ENCODE results near the gene TRAF7. TPM values are rescaled to one million over a fixed set of nuclear protein-coding genes. Genes with fewer than 3 reads are reported as not detected.

The TRAF7 gene
- total RNA-seq, 1 donor from 2014 or later = 66.1 TPM

- no peak for TF ChIP-seq CTCF (IDR thresholded peaks at IDR 0.05; ENCODE audit: unreplicated experiment)
- H3K36me3 Mint-ChIP-seq = no peaks in the 10 kb centered on the region
- H3K4me1 Mint-ChIP-seq = peaks cover 10% of the 10 kb centered on the region
- H3K27ac Mint-ChIP-seq = no peak overlapping the region
- no peaks in the 10 kb centered on the region for H3K9me3 Mint-ChIP-seq
- H3K27me3 Mint-ChIP-seq (ENCODE audit: low read depth) = peaks cover 43% of the 10 kb centered on the region
- H3K4me3 Mint-ChIP-seq = peak overlapping the region; percentile 61
- no peak for DNase-seq (ENCODE audit: low spot score in 2 of 2, unreplicated experiment in 2 of 2)
Observed at GRCh38 chr16:2195322-2196161, 40.0 kb downstream of the TRAF7 start.

- peaks cover 46% of the 10 kb centered on the region for H3K27me3 Mint-ChIP-seq (ENCODE audit: low read depth)
- no peak for DNase-seq (ENCODE audit: low spot score in 2 of 2, unreplicated experiment in 2 of 2)
- H3K4me3 Mint-ChIP-seq = peak within 1 kb of the TSS; percentile 61
- no peaks in the 10 kb centered on the region for H3K9me3 Mint-ChIP-seq
- no peak within 1 kb of the TSS for H3K27ac Mint-ChIP-seq
- peaks cover 10% of the 10 kb centered on the region for H3K4me1 Mint-ChIP-seq
- no peaks in the 10 kb centered on the region for H3K36me3 Mint-ChIP-seq
- TF ChIP-seq CTCF (IDR thresholded peaks at IDR 0.05; ENCODE audit: unreplicated experiment) = no peak
Observed at GRCh38 chr16:2196162-2196980, 40.8 kb downstream of the TRAF7 start, which contains the start of gene CASKIN1. Gene CASKIN1, minus strand, starts transcription at chr16:2196605. Its CDS starts 173 bp downstream, at chr16:2196432.

- H3K36me3 Mint-ChIP-seq = no peaks in the 10 kb centered on the region
- H3K4me1 Mint-ChIP-seq = peaks cover 10% of the 10 kb centered on the region
- no peak overlapping the region for H3K27ac Mint-ChIP-seq
- H3K9me3 Mint-ChIP-seq = no peaks in the 10 kb centered on the region
- peak overlapping the region; percentile 56 for H3K4me3 Mint-ChIP-seq
- H3K27me3 Mint-ChIP-seq (ENCODE audit: low read depth) = peaks cover 48% of the 10 kb centered on the region
- TF ChIP-seq CTCF (IDR thresholded peaks at IDR 0.05; ENCODE audit: unreplicated experiment) = no peak
- DNase-seq (ENCODE audit: low spot score in 2 of 2, unreplicated experiment in 2 of 2) = no peak
Observed at GRCh38 chr16:2196981-2197511, 41.5 kb downstream of the TRAF7 start.

- H3K4me3 Mint-ChIP-seq = peak overlapping the region; percentile 56
Observed at GRCh38 chr16:2197765-2198164, 42.2 kb downstream of the TRAF7 start.

More at GRCh38 chr16:2197765-2198164, 42.2 kb downstream of the TRAF7 start:
- no peak for DNase-seq (ENCODE audit: low spot score in 2 of 2, unreplicated experiment in 2 of 2)
- no peak overlapping the region for H3K27ac Mint-ChIP-seq
- H3K36me3 Mint-ChIP-seq = no peaks in the 10 kb centered on the region
- no peak for TF ChIP-seq CTCF (IDR thresholded peaks at IDR 0.05; ENCODE audit: unreplicated experiment)
- peaks cover 10% of the 10 kb centered on the region for H3K4me1 Mint-ChIP-seq
- H3K27me3 Mint-ChIP-seq (ENCODE audit: low read depth) = peaks cover 48% of the 10 kb centered on the region
- no peaks in the 10 kb centered on the region for H3K9me3 Mint-ChIP-seq
